CD8-positive, alpha-beta memory T cell (primary cell): ENCODE data around the gene ICA1L. TPM values are rescaled to one million over a fixed set of nuclear protein-coding genes. Genes with fewer than 3 reads are reported as not detected.
A peak's percentile ranks its signal among the peaks of the same experiment; 100 is the strongest.
"Not testable (repeated sequence)": the region's sequence is repeated elsewhere in the genome, so short reads cannot be mapped to it uniquely, and the experiment has no call there.

Source experiments
- CTCF ChIA-PET: fragments of 350-600 bp; sonication (Branson Sonifier 250); formaldehyde crosslinking; loops from one replicate; lab custom pipeline; 2021; ENCODE audit warnings: antibody characterized with exemption; lab: Charles Lee
- POLR2A ChIA-PET: fragments of 350-600 bp; sonication (Branson Sonifier 250); formaldehyde crosslinking; loops from one replicate; lab custom pipeline; 2021; ENCODE audit warnings: antibody characterized with exemption; lab: Charles Lee
- DNase-seq, 5 donors: peaks; one replicate each; pipeline versions ENCODE4 v3.0.0 to v3.0.0-alpha.2; 2020 to 2022; ENCODE audit warnings: mixed read lengths in 1 of 5
- H3K27ac ChIP-seq: one replicate; pipeline ENCODE4 v1.7.0; 2013; ENCODE audit warnings: low read depth, mild to moderate bottlenecking, low read length, moderate library complexity
- H3K27me3 ChIP-seq: 2 replicates; pipeline ENCODE4 v1.7.0; 2013; ENCODE audit warnings: low read length, mild to moderate bottlenecking; ENCODE audit not compliant: insufficient read depth, poor library complexity, severe bottlenecking
- H3K36me3 ChIP-seq: 2 replicates; pipeline ENCODE4 v1.7.0; 2013; ENCODE audit warnings: mild to moderate bottlenecking, low read length, moderate library complexity; ENCODE audit not compliant: insufficient read depth
- H3K4me1 ChIP-seq: 2 replicates; pipeline ENCODE4 v1.7.0; 2013; ENCODE audit warnings: mild to moderate bottlenecking, low read length, moderate library complexity; ENCODE audit not compliant: insufficient read depth
- H3K4me3 ChIP-seq: 2 replicates; pipeline ENCODE4 v1.7.0; 2013; ENCODE audit warnings: mild to moderate bottlenecking, low read length
- H3K9me3 ChIP-seq: 2 replicates; pipeline ENCODE4 v1.7.0; 2013; ENCODE audit warnings: mild to moderate bottlenecking, low read length
- H3K27ac Mint-ChIP-seq, 8 donors: one replicate each; pipeline ENCODE4 v1.8.0; 2020 to 2021; ENCODE audit warnings: mixed read lengths in 8 of 8, mild to moderate bottlenecking in 6 of 8, inconsistent platforms in 3 of 8, moderate library complexity in 3 of 8
- H3K27me3 Mint-ChIP-seq, 2 donors: one replicate each; pipeline ENCODE4 v1.8.0; 2020 to 2021; ENCODE audit warnings: mixed read lengths in 2 of 2, mild to moderate bottlenecking in 1 of 2, moderate library complexity in 1 of 2
- H3K36me3 Mint-ChIP-seq, 3 donors: one replicate each; pipeline ENCODE4 v1.8.0; 2020 to 2021; ENCODE audit warnings: mixed read lengths in 3 of 3, inconsistent platforms in 1 of 3, mild to moderate bottlenecking in 1 of 3
- H3K4me1 Mint-ChIP-seq, 3 donors: one replicate each; pipeline ENCODE4 v1.8.0; 2020 to 2021; ENCODE audit warnings: mixed read lengths in 3 of 3, inconsistent platforms in 1 of 3, mild to moderate bottlenecking in 1 of 3
- H3K4me3 Mint-ChIP-seq, 7 donors: one replicate each; pipeline ENCODE4 v1.8.0; 2020 to 2021; ENCODE audit warnings: mixed read lengths in 7 of 7, mild to moderate bottlenecking in 6 of 7, moderate library complexity in 4 of 7, inconsistent platforms in 2 of 7
- H3K9me3 Mint-ChIP-seq, 5 donors: one replicate each; pipeline ENCODE4 v1.8.0; 2020 to 2022; ENCODE audit warnings: mixed read lengths in 5 of 5, mild to moderate bottlenecking in 3 of 5, moderate library complexity in 2 of 5, inconsistent platforms in 1 of 5
- polyA plus RNA-seq: library from polyadenylated mRNA; unstranded; fragments of 300-500 nt; fragmentation: Illumina TruSeq; gene quantifications from one replicate; pipeline ENCODE4 v1.2.3, GENCODE V29; 2021
- total RNA-seq, 2 experiments: library from RNA; stranded (reverse); gene quantifications; one replicate each; pipeline ENCODE4 v1.2.3, GENCODE V29; 2021

The ICA1L gene
- total RNA-seq, result 1 to 10 TPM; 4.6 to 4.7 TPM
- 2.3 TPM for polyA plus RNA-seq

- Histone ChIP-seq H3K36me3 (no peaks in the 10 kb centered on the region), H3K9me3 (no peaks in the 10 kb centered on the region), H3K27ac (peak within 1 kb of the TSS; percentile 21), H3K4me1 (no peaks in the 10 kb centered on the region), H3K27me3 (no peaks in the 10 kb centered on the region), H3K4me3 (peak within 1 kb of the TSS; percentile 78)
- H3K27ac Mint-ChIP-seq, result peak within 1 kb of the TSS; percentile 24 to 89 (median 84)
- CTCF ChIA-PET, result interaction anchor here (1.1 to 7.0 kb wide), 7 partner anchors 19 to 288 kb away, joined by 3 to 39 read pairs (median 4); partner anchors contain the start of gene WDR12
- POLR2A ChIA-PET, result interaction anchor here (1.0 kb wide), 1 partner anchor 236 kb away, joined by 4 read pairs; no protein-coding TSS in a partner anchor
- no peaks in the 10 kb centered on the region for H3K9me3 Mint-ChIP-seq
- H3K36me3 Mint-ChIP-seq, result peaks cover 0 to 4% (median 0%) of the 10 kb centered on the region in 3 donors
- H3K27me3 Mint-ChIP-seq, result no peaks in the 10 kb centered on the region
- H3K4me3 Mint-ChIP-seq, result peak within 1 kb of the TSS; percentile 89 to 97 (median 93)
- H3K4me1 Mint-ChIP-seq, result peaks cover 8 to 14% (median 8%) of the 10 kb centered on the region in 3 donors
- DNase-seq, result peak; percentile 13 to 69 (median 44)
Measured at GRCh38 chr2:202871300-202872141, at the start of gene ICA1L. Gene ICA1L (minus strand): TSS chr2:202871766. CDS start chr2:202829009, 42,757 bp downstream.

GRCh38 chr2:202918860-202919259 lies 47.3 kb upstream of the ICA1L start:
- Mint-ChIP-seq H3K9me3 (no peaks in the 10 kb centered on the region), H3K27me3 (no peaks in the 10 kb centered on the region)

GRCh38 chr2:202912342-202913201 lies 41.0 kb upstream of the ICA1L start:
- not testable (repeated sequence) for H3K27me3 Mint-ChIP-seq, H3K36me3 ChIP-seq, H3K9me3 ChIP-seq, H3K9me3 Mint-ChIP-seq, H3K27me3 ChIP-seq
- H3K4me3 Mint-ChIP-seq, result peak overlapping the region; percentile 95 to 100 (median 98)
- H3K4me1 Mint-ChIP-seq, result peaks cover 25 to 47% (median 44%) of the 10 kb centered on the region in 3 donors
- Histone ChIP-seq H3K27ac (peak overlapping the region; percentile 77), H3K4me1 (peaks cover 11% of the 10 kb centered on the region), H3K4me3 (peak overlapping the region; percentile 95)
- ChIA-PET POLR2A (interaction anchor here (0.6 to 1.6 kb wide), 6 partner anchors 19 to 646 kb away, joined by 3 to 7 read pairs (median 4); partner anchors contain the start of genes CYP20A1, FAM117B and NBEAL1), CTCF (interaction anchor here (1.5 to 1.8 kb wide), 2 partner anchors 324 to 326 kb away, joined by 4 to 7 read pairs; partner anchors contain the start of gene CYP20A1)
- H3K27ac Mint-ChIP-seq, result peak overlapping the region; percentile 92 to 99 (median 98)
- DNase-seq, result peak in 2 of 5 donors; percentile 14 to 49
- peaks cover 0 to 11% (median 0%) of the 10 kb centered on the region in 3 donors for H3K36me3 Mint-ChIP-seq

More at GRCh38 chr2:202918860-202919259, 47.3 kb upstream of the ICA1L start:
- Mint-ChIP-seq H3K4me1 (peaks cover 0 to 3% (median 2%) of the 10 kb centered on the region in 3 donors), H3K4me3 (no peak overlapping the region), H3K27ac (peak overlapping the region in 1 of 8 donors; percentile 47), H3K36me3 (peaks cover 4 to 32% (median 6%) of the 10 kb centered on the region in 3 donors)
- CTCF ChIA-PET, result no interaction called here
- Histone ChIP-seq H3K9me3 (no peaks in the 10 kb centered on the region), H3K27me3 (no peaks in the 10 kb centered on the region), H3K4me3 (no peak overlapping the region), H3K27ac (no peak overlapping the region), H3K36me3 (no peaks in the 10 kb centered on the region), H3K4me1 (no peaks in the 10 kb centered on the region)
- POLR2A ChIA-PET, result no interaction called here
- no peak for DNase-seq

GRCh38 chr2:202911512-202912341 lies 40.2 kb upstream of the ICA1L start, which contains the start of the genes CARF and WDR12:
Gene CARF (plus strand): TSS chr2:202912275. CDS start chr2:202941903, 29,628 bp downstream.
Gene WDR12 (minus strand): TSS chr2:202911673. CDS start chr2:202911476, 197 bp downstream.
- H3K4me1 Mint-ChIP-seq, result peaks cover 23 to 49% (median 44%) of the 10 kb centered on the region in 3 donors
- H3K27me3 ChIP-seq, result no peaks in the 10 kb centered on the region
- CTCF ChIA-PET, result interaction anchor here (0.7 to 1.8 kb wide), 4 partner anchors 21 to 327 kb away, joined by 4 to 7 read pairs (median 4); partner anchors contain the start of genes CYP20A1 and ICA1L
- no peaks in the 10 kb centered on the region for H3K36me3 ChIP-seq
- H3K4me1 ChIP-seq, result peaks cover 11% of the 10 kb centered on the region
- H3K27ac ChIP-seq, result peak within 1 kb of the TSS; percentile 77
- POLR2A ChIA-PET, result interaction anchor here (0.6 to 1.6 kb wide), 6 partner anchors 13 to 645 kb away, joined by 3 to 7 read pairs (median 6); partner anchors contain the start of genes CYP20A1, FAM117B and NBEAL1
- DNase-seq, result peak; percentile 87 to 93 (median 90)
- H3K9me3 ChIP-seq, result no peaks in the 10 kb centered on the region
- H3K4me3 ChIP-seq, result peak within 1 kb of the TSS; percentile 95
- H3K27me3 Mint-ChIP-seq, result no peaks in the 10 kb centered on the region
- H3K4me3 Mint-ChIP-seq, result peak within 1 kb of the TSS; percentile 95 to 100 (median 98)
- peaks cover 0 to 14% (median 0%) of the 10 kb centered on the region in 3 donors for H3K36me3 Mint-ChIP-seq
- H3K27ac Mint-ChIP-seq, result peak within 1 kb of the TSS; percentile 92 to 99 (median 98)
- H3K9me3 Mint-ChIP-seq, result no peaks in the 10 kb centered on the region

GRCh38 chr2:202911203-202911511 lies 39.6 kb upstream of the ICA1L start:
- H3K4me1 ChIP-seq, result peaks cover 11% of the 10 kb centered on the region
- H3K4me3 ChIP-seq, result peak overlapping the region; percentile 95
- no peaks in the 10 kb centered on the region for H3K27me3 ChIP-seq
- no peak for DNase-seq
- H3K27me3 Mint-ChIP-seq, result no peaks in the 10 kb centered on the region
- ChIA-PET CTCF (interaction anchor here (0.7 to 1.8 kb wide), 4 partner anchors 20 to 328 kb away, joined by 4 to 7 read pairs (median 4); partner anchors contain the start of genes CYP20A1 and ICA1L), POLR2A (interaction anchor here (0.7 to 1.6 kb wide), 5 partner anchors 12 to 328 kb away, joined by 3 to 7 read pairs (median 6); partner anchors contain the start of genes CYP20A1, FAM117B and NBEAL1)
- peak overlapping the region; percentile 77 for H3K27ac ChIP-seq
- peak overlapping the region; percentile 94 to 100 (median 98) for H3K4me3 Mint-ChIP-seq
- H3K9me3 ChIP-seq, result no peaks in the 10 kb centered on the region
- H3K27ac Mint-ChIP-seq, result peak overlapping the region; percentile 92 to 99 (median 98)
- H3K36me3 ChIP-seq, result no peaks in the 10 kb centered on the region
- peaks cover 0 to 18% (median 0%) of the 10 kb centered on the region in 3 donors for H3K36me3 Mint-ChIP-seq
- H3K4me1 Mint-ChIP-seq, result peaks cover 23 to 49% (median 44%) of the 10 kb centered on the region in 3 donors
- no peaks in the 10 kb centered on the region for H3K9me3 Mint-ChIP-seq

- H3K27ac ChIP-seq, result peak overlapping the region; percentile 77
- peaks cover 23 to 49% (median 44%) of the 10 kb centered on the region in 3 donors for H3K4me1 Mint-ChIP-seq
Measured at GRCh38 chr2:202910698-202911097, 39.1 kb upstream of the ICA1L start.

More at GRCh38 chr2:202910698-202911097, 39.1 kb upstream of the ICA1L start:
- Histone ChIP-seq H3K4me3 (peak overlapping the region; percentile 95), H3K4me1 (peaks cover 11% of the 10 kb centered on the region), H3K36me3 (no peaks in the 10 kb centered on the region), H3K9me3 (no peaks in the 10 kb centered on the region), H3K27me3 (no peaks in the 10 kb centered on the region)
- H3K27me3 Mint-ChIP-seq, result no peaks in the 10 kb centered on the region
- DNase-seq, result no peak
- peak overlapping the region; percentile 94 to 100 (median 98) for H3K4me3 Mint-ChIP-seq
- ChIA-PET CTCF (interaction anchor here (1.2 to 1.8 kb wide), 3 partner anchors 20 to 328 kb away, joined by 4 to 7 read pairs (median 4); partner anchors contain the start of gene CYP20A1), POLR2A (interaction anchor here (0.7 to 1.6 kb wide), 2 partner anchors 12 to 328 kb away, joined by 6 to 7 read pairs; partner anchors contain the start of gene CYP20A1)
- peaks cover 0 to 21% (median under 1%) of the 10 kb centered on the region in 3 donors for H3K36me3 Mint-ChIP-seq
- peaks cover 0 to under 1% (median 0%) of the 10 kb centered on the region in 5 donors for H3K9me3 Mint-ChIP-seq
- peak overlapping the region in 6 of 8 donors; percentile 22 to 99 (median 96) for H3K27ac Mint-ChIP-seq
